NB4 (cell line): ENCODE results near the gene STK33.

Experiments used
- DNase-seq: peaks from one replicate; pipeline ENCODE4 v3.0.0; 2010; ENCODE audit warnings: low read depth
- H3K4me3 ChIP-seq: one replicate; pipeline ENCODE4 v1.5.1; 2011; ENCODE audit warnings: mild to moderate bottlenecking, low read depth, low read length, moderate library complexity
- CTCF ChIP-seq: IDR thresholded peaks from one replicate; pipeline ENCODE4 v1.5.1; 2012; ENCODE audit warnings: low read depth, low read length
- MYC ChIP-seq: IDR thresholded peaks from 2 replicates; pipeline ENCODE4 v1.6.1; 2011; ENCODE audit warnings: low read depth, low read length
- POLR2A ChIP-seq: IDR thresholded peaks from 2 replicates; pipeline ENCODE4 v1.6.1; 2011; ENCODE audit warnings: mild to moderate bottlenecking; ENCODE audit not compliant: insufficient read length; ENCODE audit errors: extremely low read depth
- TF ChIP-seq, protein P1 (sequence below): IDR thresholded peaks from 2 replicates; pipeline ENCODE4 v1.6.1; 2011; ENCODE audit warnings: low read depth, low read length

The STK33 gene

DNA sequence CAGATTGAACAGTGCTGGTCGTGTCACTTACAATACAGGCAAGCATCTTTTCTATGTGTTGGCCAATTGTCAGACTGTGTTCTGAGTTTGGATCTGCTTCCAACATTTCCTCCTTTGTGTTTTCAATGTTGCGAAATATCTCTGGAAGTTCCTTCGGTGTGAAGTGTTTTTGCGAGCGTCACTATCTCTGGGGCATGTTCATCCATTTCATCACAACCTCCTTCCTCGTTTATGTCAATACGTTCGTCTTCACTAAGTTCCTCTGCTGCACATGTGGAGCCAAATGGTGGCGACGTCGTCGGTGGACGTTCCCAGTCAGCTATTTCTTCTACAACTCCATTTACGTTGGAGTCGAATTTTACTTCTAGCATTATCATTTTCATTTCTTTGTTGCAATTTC, 230.1 kb downstream of the STK33 start:
- peak; percentile 14 for DNase-seq
- TF ChIP-seq, protein P1, sequence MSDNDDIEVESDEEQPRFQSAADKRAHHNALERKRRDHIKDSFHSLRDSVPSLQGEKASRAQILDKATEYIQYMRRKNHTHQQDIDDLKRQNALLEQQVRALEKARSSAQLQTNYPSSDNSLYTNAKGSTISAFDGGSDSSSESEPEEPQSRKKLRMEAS: no peak
- no peak overlapping the region for H3K4me3 ChIP-seq

DNA sequence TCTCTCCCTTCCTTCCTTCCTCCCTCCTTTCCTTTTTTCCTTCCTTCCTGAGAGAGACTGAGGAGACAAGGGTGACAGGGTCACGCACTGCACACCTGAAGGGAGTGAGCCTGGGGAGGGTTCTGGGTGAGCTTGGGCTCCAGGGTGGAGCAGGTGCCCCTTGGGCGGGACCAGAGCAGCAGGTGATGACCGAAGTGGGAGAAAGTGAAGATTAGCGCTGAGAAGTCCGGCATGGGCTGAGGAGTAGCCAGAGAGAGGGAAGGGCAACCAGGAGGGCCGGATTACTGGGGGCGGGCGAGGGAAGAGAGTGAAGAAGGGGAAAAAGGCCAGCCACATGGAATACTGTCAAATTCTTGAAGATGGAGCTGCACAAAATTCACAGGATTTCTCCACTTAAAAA, 231.1 kb downstream of the STK33 start:
- no peak overlapping the region for H3K4me3 ChIP-seq
- DNase-seq: no peak
- TF ChIP-seq POLR2A (no peak), MYC (no peak), CTCF (no peak)
- TF ChIP-seq, protein P1: no peak

DNA sequence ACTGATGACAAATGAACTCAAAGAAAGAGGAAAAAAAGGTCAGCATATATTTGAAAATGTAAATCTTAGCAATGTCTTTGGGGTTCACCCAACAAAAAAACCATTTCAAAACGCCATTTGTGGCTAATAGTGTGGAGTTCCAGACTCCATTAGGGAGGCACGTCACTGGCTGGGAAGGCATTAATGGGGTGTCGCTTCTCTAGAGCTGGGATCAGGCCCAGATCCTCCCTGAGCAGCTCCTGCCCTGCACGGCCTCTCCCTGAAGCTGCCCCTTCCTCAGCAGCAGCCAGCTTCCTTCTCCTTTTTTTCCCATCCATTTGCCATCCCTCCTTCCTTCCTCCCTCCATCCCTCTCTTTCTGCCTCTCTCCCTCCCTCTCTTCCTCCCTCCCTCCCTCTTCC, 231.5 kb downstream of the STK33 start:
- TF ChIP-seq POLR2A: no peak
- no peak for TF ChIP-seq CTCF
- TF ChIP-seq, protein P1: no peak
- TF ChIP-seq MYC: no peak
- no peak overlapping the region for H3K4me3 ChIP-seq
- DNase-seq: no peak

- DNase-seq: no peak
- TF ChIP-seq MYC (no peak), POLR2A (no peak), CTCF (no peak)
- TF ChIP-seq, protein P1: no peak
- no peak overlapping the region for H3K4me3 ChIP-seq
Observed at GRCh38 chr11:8361664-8362210, 232.3 kb downstream of the STK33 start.

DNA sequence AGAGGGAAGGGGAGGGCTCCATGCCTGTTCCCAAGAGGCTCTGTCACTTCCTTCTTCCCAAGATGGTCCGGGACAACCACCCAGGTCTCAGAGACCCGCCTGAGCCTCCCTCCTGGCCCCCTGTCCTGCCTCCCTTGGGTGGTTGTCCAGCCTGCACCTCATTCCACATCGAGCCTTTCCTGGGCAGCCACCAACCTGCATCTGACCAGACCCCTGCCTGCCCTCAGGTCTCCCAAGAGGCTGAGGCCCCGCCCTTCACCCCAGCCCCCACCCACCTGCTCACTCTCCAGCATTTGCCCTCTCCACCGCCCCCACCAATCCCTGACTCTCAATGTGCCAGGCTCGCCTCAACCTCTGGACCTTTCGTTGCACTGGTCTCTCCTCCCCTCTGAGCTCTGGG, 232.8 kb downstream of the STK33 start:
- no peak for TF ChIP-seq CTCF
- no peak for TF ChIP-seq POLR2A
- TF ChIP-seq, protein P1: no peak
- no peak for TF ChIP-seq MYC
- no peak overlapping the region for H3K4me3 ChIP-seq
- DNase-seq: no peak

DNA sequence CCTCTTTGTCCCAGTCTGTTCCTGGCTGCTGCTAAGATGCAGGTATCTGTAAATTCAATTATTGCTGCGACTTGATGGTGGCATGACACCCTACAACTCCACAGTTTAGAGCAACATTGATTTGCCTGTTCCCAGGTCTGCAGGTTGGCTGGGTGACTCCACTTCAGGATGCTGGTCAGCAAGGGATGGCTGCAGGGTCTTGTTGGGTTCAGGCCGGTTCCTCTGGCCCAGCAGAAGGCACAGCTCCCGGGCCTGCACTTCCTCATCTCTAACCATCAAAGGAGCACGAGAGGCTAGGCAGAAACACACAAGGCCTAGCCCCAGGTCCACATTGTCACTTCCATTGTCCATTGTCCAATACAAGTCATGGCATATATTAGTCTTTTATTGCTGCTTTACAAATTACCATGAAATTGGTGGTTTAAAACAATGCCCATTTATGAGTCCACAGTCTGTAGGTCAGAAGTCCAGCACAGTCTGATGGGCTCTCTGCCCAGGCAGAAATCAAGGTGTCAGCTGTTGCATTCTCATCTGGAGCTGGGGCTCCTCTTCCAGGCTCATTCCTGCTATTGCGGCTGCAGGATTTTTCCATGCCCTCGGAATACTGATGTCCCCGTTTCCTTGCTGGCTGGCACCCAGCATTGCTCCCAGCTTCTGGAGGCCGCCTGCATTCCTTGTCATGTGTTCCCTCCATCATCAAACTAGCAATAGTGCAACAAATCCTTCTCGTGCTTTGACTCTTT, 233.8 kb downstream of the STK33 start:
- no peak for DNase-seq
- TF ChIP-seq CTCF (no peak), MYC (no peak), POLR2A (no peak)
- TF ChIP-seq, protein P1: no peak

More for the DNA sequence above, 233.8 kb downstream of the STK33 start:
- H3K4me3 ChIP-seq: no peak overlapping the region
